ENCODE measurements around the gene RBPJ.

Gene RBPJ

GRCh38 chr4:26331380-26331950 is 10.7 kb downstream of the RBPJ start:
- H3K9ac ChIP-seq (ENCODE audit: low read length in 5 of 5), result no peak overlapping the region
- no peak overlapping the region for H3K4me3 ChIP-seq (ENCODE audit: low read depth in 1 of 5, low read length in 5 of 5)
- H3K4me1 ChIP-seq (ENCODE audit: control insufficient read depth in 5 of 5, insufficient read depth in 5 of 5, low read length in 5 of 5), result peaks cover 0 to 18% (median 15%) of the 10 kb centered on the region in 5 donors
- no peaks in the 10 kb centered on the region for H3K27me3 ChIP-seq (ENCODE audit: control insufficient read depth in 5 of 5, insufficient read depth in 4 of 5, low read length in 5 of 5)
- no peaks in the 10 kb centered on the region for H3K9me3 ChIP-seq (ENCODE audit: control insufficient read depth in 5 of 5, low read length in 5 of 5)
- no peaks in the 10 kb centered on the region for H3K36me3 ChIP-seq (ENCODE audit: control insufficient read depth in 5 of 5, insufficient read depth in 5 of 5, low read length in 5 of 5)
- H3K27ac ChIP-seq (ENCODE audit: low read depth, low read length), result no peak overlapping the region

GRCh38 chr4:26334366-26334765 is 13.6 kb downstream of the RBPJ start:
- H3K9ac ChIP-seq (ENCODE audit: low read length in 5 of 5), result no peak overlapping the region
- peaks cover 0 to 17% (median 14%) of the 10 kb centered on the region in 5 donors for H3K4me1 ChIP-seq (ENCODE audit: control insufficient read depth in 5 of 5, insufficient read depth in 5 of 5, low read length in 5 of 5)
- no peaks in the 10 kb centered on the region for H3K36me3 ChIP-seq (ENCODE audit: control insufficient read depth in 5 of 5, insufficient read depth in 5 of 5, low read length in 5 of 5)
- H3K4me3 ChIP-seq (ENCODE audit: low read depth in 1 of 5, low read length in 5 of 5), result no peak overlapping the region
- no peak overlapping the region for H3K27ac ChIP-seq (ENCODE audit: low read depth, low read length)
- H3K27me3 ChIP-seq (ENCODE audit: control insufficient read depth in 5 of 5, insufficient read depth in 4 of 5, low read length in 5 of 5), result no peaks in the 10 kb centered on the region
- no peaks in the 10 kb centered on the region for H3K9me3 ChIP-seq (ENCODE audit: control insufficient read depth in 5 of 5, low read length in 5 of 5)

DNA sequence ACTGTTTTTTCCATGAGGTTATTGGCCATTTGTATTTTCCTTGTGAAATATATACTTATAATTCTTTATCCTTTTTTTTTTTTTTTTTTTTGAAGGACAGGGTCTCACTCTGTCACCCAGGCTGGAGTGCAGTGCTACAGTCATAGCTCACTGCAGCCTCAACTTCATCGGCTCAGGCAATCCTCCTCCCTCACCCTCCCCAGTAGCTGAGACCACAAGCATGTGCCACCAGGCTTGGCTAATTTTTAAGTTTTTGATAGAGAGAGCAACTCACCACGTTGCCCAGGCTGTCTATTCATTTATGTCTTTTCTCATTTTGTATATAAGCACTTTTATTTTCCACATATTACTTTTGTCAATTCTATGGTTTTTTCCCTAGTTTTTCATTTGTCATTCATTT is 16.8 kb downstream of the RBPJ start:
- H3K4me1 ChIP-seq (ENCODE audit: control insufficient read depth in 5 of 5, insufficient read depth in 5 of 5, low read length in 5 of 5), result peaks cover 0 to 11% (median 10%) of the 10 kb centered on the region in 5 donors
- H3K9me3 ChIP-seq (ENCODE audit: control insufficient read depth in 5 of 5, low read length in 5 of 5), result no peaks in the 10 kb centered on the region
- H3K9ac ChIP-seq (ENCODE audit: low read length in 5 of 5), result no peak overlapping the region
- no peak overlapping the region for H3K4me3 ChIP-seq (ENCODE audit: low read depth in 1 of 5, low read length in 5 of 5)
- H3K36me3 ChIP-seq (ENCODE audit: control insufficient read depth in 5 of 5, insufficient read depth in 5 of 5, low read length in 5 of 5), result no peaks in the 10 kb centered on the region
- H3K27ac ChIP-seq (ENCODE audit: low read depth, low read length), result no peak overlapping the region
- H3K27me3 ChIP-seq (ENCODE audit: control insufficient read depth in 5 of 5, insufficient read depth in 4 of 5, low read length in 5 of 5), result no peaks in the 10 kb centered on the region

DNA sequence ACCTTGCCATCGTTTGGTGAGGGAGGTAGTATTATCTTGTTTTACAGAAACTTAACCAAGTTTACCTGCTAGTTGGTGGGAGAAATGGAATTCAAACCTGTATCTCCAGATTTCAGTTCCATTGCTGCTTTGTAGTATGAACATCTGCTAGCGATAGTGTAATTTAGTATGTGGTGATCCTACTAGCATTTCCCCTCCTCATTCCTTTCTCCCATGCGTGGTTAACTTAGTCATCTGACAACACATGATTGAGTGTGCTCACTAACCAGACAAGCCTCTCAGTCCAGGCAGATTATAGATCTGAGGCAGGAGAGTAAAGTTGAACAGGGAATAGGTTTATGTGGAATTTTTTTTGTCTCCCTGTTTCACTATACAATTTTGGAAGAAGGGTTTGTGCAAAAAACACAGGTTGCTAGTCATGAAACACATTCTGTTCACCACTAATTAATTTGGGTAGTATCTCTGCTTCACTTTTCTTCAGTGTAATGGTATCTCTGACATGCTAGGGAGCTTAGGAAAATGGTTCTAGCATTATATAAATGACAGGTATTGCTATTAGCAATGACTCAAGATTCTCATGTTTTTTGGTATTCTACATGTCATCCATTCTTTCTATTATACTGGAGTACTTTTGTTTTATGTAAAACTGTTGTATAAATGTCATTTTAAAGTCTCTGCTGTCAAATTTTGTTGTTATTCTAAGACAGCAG is 21.7 kb downstream of the RBPJ start:
- no peaks in the 10 kb centered on the region for H3K36me3 ChIP-seq (ENCODE audit: control insufficient read depth in 5 of 5, insufficient read depth in 5 of 5, low read length in 5 of 5)
- no peak overlapping the region for H3K27ac ChIP-seq (ENCODE audit: low read depth, low read length)
- no peaks in the 10 kb centered on the region for H3K27me3 ChIP-seq (ENCODE audit: control insufficient read depth in 5 of 5, insufficient read depth in 4 of 5, low read length in 5 of 5)
- H3K9me3 ChIP-seq (ENCODE audit: control insufficient read depth in 5 of 5, low read length in 5 of 5), result no peaks in the 10 kb centered on the region
- H3K9ac ChIP-seq (ENCODE audit: low read length in 5 of 5), result no peak overlapping the region
- no peak overlapping the region for H3K4me3 ChIP-seq (ENCODE audit: low read depth in 1 of 5, low read length in 5 of 5)
- H3K4me1 ChIP-seq (ENCODE audit: control insufficient read depth in 5 of 5, insufficient read depth in 5 of 5, low read length in 5 of 5), result peaks cover 0 to 35% (median 28%) of the 10 kb centered on the region in 5 donors

DNA sequence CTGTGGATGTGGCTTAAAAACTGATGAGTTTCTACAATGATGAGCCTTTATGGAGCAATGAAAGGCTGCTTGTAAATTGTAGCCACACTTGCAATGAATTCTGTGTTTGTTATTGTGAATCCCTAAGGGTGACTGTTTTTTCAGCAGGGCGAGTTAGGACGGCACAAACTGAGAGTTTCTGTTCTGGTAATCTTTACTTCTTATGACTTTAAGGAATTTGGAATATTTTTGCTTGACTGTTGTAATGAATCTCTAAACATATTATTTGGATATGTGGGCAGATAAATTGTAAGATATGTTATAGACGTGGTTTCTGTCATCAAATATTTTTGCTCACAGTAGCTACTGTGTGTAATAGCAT is 22.2 kb downstream of the RBPJ start:
- H3K9ac ChIP-seq (ENCODE audit: low read length in 5 of 5), result no peak overlapping the region
- H3K4me3 ChIP-seq (ENCODE audit: low read depth in 1 of 5, low read length in 5 of 5), result no peak overlapping the region
- no peaks in the 10 kb centered on the region for H3K36me3 ChIP-seq (ENCODE audit: control insufficient read depth in 5 of 5, insufficient read depth in 5 of 5, low read length in 5 of 5)
- no peaks in the 10 kb centered on the region for H3K9me3 ChIP-seq (ENCODE audit: control insufficient read depth in 5 of 5, low read length in 5 of 5)
- H3K27ac ChIP-seq (ENCODE audit: low read depth, low read length), result no peak overlapping the region
- peaks cover 0 to 35% (median 28%) of the 10 kb centered on the region in 5 donors for H3K4me1 ChIP-seq (ENCODE audit: control insufficient read depth in 5 of 5, insufficient read depth in 5 of 5, low read length in 5 of 5)
- no peaks in the 10 kb centered on the region for H3K27me3 ChIP-seq (ENCODE audit: control insufficient read depth in 5 of 5, insufficient read depth in 4 of 5, low read length in 5 of 5)

DNA sequence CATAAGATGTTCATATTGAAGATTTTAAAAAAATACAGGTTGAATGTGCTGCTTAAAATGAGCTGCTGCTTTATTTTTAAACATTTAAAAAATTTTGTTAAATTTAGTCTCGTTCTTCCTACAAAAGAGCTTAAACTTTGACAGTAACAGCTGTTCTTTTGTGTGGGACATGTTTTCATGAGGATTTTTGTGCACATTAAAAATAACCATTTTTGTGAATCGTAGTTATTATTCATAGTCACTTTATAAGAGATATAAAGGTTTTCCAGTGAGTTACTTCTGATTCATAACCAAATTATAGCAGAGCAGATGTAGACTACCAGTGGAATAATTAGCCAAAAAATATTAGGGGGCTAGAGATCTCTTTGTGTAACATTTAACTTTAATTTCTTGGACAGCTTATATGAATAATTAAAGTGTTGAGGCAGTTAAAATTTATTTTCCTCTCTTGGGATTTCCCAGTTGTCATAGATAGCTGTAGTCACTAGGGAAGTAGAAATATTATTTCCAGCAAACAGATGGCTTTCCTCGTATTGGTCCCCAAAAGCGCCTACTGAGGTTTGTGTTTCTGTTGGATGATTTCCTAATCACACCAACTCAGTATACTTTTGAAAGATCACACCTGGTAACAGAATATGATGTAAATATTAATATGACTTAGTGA is 24.2 kb downstream of the RBPJ start:
- peaks cover 0 to 35% (median 28%) of the 10 kb centered on the region in 5 donors for H3K4me1 ChIP-seq (ENCODE audit: control insufficient read depth in 5 of 5, insufficient read depth in 5 of 5, low read length in 5 of 5)
- H3K36me3 ChIP-seq (ENCODE audit: control insufficient read depth in 5 of 5, insufficient read depth in 5 of 5, low read length in 5 of 5), result no peaks in the 10 kb centered on the region
- H3K4me3 ChIP-seq (ENCODE audit: low read depth in 1 of 5, low read length in 5 of 5), result no peak overlapping the region
- H3K27me3 ChIP-seq (ENCODE audit: control insufficient read depth in 5 of 5, insufficient read depth in 4 of 5, low read length in 5 of 5), result no peaks in the 10 kb centered on the region
- H3K27ac ChIP-seq (ENCODE audit: low read depth, low read length), result no peak overlapping the region
- no peaks in the 10 kb centered on the region for H3K9me3 ChIP-seq (ENCODE audit: control insufficient read depth in 5 of 5, low read length in 5 of 5)
- H3K9ac ChIP-seq (ENCODE audit: low read length in 5 of 5), result peak overlapping the region in 2 of 5 donors; percentile 19 to 35

DNA sequence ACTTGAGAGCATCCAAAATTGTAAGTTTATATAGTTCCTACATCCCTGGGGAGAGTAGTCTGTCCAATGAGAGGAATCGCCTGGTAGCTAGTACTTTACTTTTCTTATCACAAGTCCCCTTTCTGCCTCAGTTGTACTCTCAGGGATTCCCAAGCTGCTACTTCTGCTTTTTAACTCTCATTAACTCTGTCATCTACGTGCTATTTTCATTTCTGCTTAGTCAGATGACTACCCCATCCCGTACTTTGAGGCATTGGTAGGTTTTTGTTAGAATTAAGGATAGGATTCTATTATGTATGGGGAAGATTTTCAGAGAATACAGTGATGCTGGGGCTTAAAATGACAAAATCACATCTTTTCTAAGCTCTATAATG is 24.7 kb downstream of the RBPJ start:
- Histone ChIP-seq H3K27ac (ENCODE audit: low read depth, low read length) (peak overlapping the region; percentile 11), H3K4me3 (ENCODE audit: low read depth in 1 of 5, low read length in 5 of 5) (peak overlapping the region in 2 of 5 donors; percentile 8 to 12), H3K27me3 (ENCODE audit: control insufficient read depth in 5 of 5, insufficient read depth in 4 of 5, low read length in 5 of 5) (no peaks in the 10 kb centered on the region), H3K9ac (ENCODE audit: low read length in 5 of 5) (peak overlapping the region in 4 of 5 donors; percentile 18 to 35 (median 26)), H3K4me1 (ENCODE audit: control insufficient read depth in 5 of 5, insufficient read depth in 5 of 5, low read length in 5 of 5) (peaks cover 0 to 35% (median 28%) of the 10 kb centered on the region in 5 donors), H3K9me3 (ENCODE audit: control insufficient read depth in 5 of 5, low read length in 5 of 5) (no peaks in the 10 kb centered on the region), H3K36me3 (ENCODE audit: control insufficient read depth in 5 of 5, insufficient read depth in 5 of 5, low read length in 5 of 5) (no peaks in the 10 kb centered on the region)

- Histone ChIP-seq H3K36me3 (ENCODE audit: control insufficient read depth in 5 of 5, insufficient read depth in 5 of 5, low read length in 5 of 5) (no peaks in the 10 kb centered on the region), H3K9me3 (ENCODE audit: control insufficient read depth in 5 of 5, low read length in 5 of 5) (no peaks in the 10 kb centered on the region), H3K4me1 (ENCODE audit: control insufficient read depth in 5 of 5, insufficient read depth in 5 of 5, low read length in 5 of 5) (peaks cover 0 to 35% (median 28%) of the 10 kb centered on the region in 5 donors), H3K9ac (ENCODE audit: low read length in 5 of 5) (peak overlapping the region in 1 of 5 donors; percentile 18), H3K27me3 (ENCODE audit: control insufficient read depth in 5 of 5, insufficient read depth in 4 of 5, low read length in 5 of 5) (no peaks in the 10 kb centered on the region), H3K4me3 (ENCODE audit: low read depth in 1 of 5, low read length in 5 of 5) (peak overlapping the region in 2 of 5 donors; percentile 8 to 12), H3K27ac (ENCODE audit: low read depth, low read length) (peak overlapping the region; percentile 11)
Observed at GRCh38 chr4:26346203-26346620, 25.4 kb downstream of the RBPJ start.

GRCh38 chr4:26349496-26349895 is 28.7 kb downstream of the RBPJ start:
- H3K27me3 ChIP-seq (ENCODE audit: control insufficient read depth in 5 of 5, insufficient read depth in 4 of 5, low read length in 5 of 5), result no peaks in the 10 kb centered on the region
- H3K4me1 ChIP-seq (ENCODE audit: control insufficient read depth in 5 of 5, insufficient read depth in 5 of 5, low read length in 5 of 5), result peaks cover 0 to 20% (median 13%) of the 10 kb centered on the region in 5 donors
- H3K4me3 ChIP-seq (ENCODE audit: low read depth in 1 of 5, low read length in 5 of 5), result no peak overlapping the region
- H3K9ac ChIP-seq (ENCODE audit: low read length in 5 of 5), result no peak overlapping the region
- no peaks in the 10 kb centered on the region for H3K36me3 ChIP-seq (ENCODE audit: control insufficient read depth in 5 of 5, insufficient read depth in 5 of 5, low read length in 5 of 5)
- no peak overlapping the region for H3K27ac ChIP-seq (ENCODE audit: low read depth, low read length)
- H3K9me3 ChIP-seq (ENCODE audit: control insufficient read depth in 5 of 5, low read length in 5 of 5), result no peaks in the 10 kb centered on the region

DNA sequence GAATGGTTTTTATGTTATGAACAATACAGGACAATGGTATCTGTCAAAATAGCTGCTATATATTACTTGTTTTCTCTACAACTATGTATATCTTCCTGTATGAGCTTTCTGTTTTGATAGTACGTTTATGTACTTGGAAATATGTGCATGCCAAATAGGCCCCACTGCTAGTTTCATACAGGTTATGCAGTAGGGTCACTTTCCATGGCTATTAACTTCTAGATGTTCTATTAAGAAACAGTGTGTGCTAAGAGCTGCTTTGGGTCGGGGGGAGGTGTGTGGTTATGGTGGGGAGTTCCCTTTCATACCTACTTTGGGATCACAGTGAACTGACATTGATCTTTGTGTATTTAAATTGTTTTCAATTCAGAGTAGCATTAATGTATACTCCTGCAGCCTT is 30.9 kb downstream of the RBPJ start:
- peaks cover 2 to 20% (median 14%) of the 10 kb centered on the region in 5 donors for H3K4me1 ChIP-seq (ENCODE audit: control insufficient read depth in 5 of 5, insufficient read depth in 5 of 5, low read length in 5 of 5)
- H3K4me3 ChIP-seq (ENCODE audit: low read depth in 1 of 5, low read length in 5 of 5), result no peak overlapping the region
- no peaks in the 10 kb centered on the region for H3K9me3 ChIP-seq (ENCODE audit: control insufficient read depth in 5 of 5, low read length in 5 of 5)
- H3K27ac ChIP-seq (ENCODE audit: low read depth, low read length), result no peak overlapping the region
- no peaks in the 10 kb centered on the region for H3K27me3 ChIP-seq (ENCODE audit: control insufficient read depth in 5 of 5, insufficient read depth in 4 of 5, low read length in 5 of 5)
- H3K9ac ChIP-seq (ENCODE audit: low read length in 5 of 5), result no peak overlapping the region
- no peaks in the 10 kb centered on the region for H3K36me3 ChIP-seq (ENCODE audit: control insufficient read depth in 5 of 5, insufficient read depth in 5 of 5, low read length in 5 of 5)
